Measurements from ENCODE around the gene ADRA2C. TPM values are rescaled to one million over a fixed set of nuclear protein-coding genes. Genes with fewer than 3 reads are reported as not detected.

ADRA2C gene
- total RNA-seq, 1 experiment from 2014 or later, result 34.1 TPM

DNA sequence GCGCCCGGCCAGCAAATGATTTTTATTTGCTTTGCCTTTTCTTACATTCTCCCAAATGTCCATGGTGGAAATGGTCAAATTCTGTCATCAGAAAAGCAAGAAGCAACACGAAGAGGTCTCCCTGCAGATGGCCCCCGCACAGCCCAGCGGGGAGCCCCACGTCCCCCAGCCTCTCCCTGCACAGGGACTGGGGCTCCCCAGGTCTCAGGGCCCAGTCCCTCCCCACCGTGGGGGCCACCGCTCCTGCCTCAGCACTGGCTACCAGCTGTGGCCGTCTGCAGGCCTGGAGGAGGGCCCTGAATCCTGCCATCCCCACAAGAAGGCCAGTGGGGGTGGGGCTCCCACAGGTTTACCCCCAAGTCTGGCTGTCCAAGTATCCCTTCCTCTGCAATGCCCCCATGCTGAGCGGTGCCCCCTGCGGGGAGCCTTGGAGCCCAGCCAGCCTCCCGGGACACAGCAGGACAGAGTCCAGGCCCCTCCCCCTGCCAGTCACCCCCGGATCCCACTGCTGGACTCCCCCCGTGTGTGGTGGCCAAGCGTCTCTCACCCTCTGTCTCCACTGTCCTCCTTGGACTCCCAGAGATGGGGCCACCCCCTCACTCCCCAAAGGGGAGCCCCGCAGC is 38.2 kb upstream of the ADRA2C start:
- H3K4me3 ChIP-seq (ENCODE audit: insufficient read depth, low read depth, low read length), result no peak overlapping the region
- H3K27me3 ChIP-seq (ENCODE audit: control insufficient read depth, insufficient read depth, low read length), result peaks cover 16% of the 10 kb centered on the region
- DNase-seq, result no peak
- no peaks in the 10 kb centered on the region for H3K36me3 ChIP-seq (replicated peaks; ENCODE audit: control insufficient read depth, insufficient read depth, low read length)

DNA sequence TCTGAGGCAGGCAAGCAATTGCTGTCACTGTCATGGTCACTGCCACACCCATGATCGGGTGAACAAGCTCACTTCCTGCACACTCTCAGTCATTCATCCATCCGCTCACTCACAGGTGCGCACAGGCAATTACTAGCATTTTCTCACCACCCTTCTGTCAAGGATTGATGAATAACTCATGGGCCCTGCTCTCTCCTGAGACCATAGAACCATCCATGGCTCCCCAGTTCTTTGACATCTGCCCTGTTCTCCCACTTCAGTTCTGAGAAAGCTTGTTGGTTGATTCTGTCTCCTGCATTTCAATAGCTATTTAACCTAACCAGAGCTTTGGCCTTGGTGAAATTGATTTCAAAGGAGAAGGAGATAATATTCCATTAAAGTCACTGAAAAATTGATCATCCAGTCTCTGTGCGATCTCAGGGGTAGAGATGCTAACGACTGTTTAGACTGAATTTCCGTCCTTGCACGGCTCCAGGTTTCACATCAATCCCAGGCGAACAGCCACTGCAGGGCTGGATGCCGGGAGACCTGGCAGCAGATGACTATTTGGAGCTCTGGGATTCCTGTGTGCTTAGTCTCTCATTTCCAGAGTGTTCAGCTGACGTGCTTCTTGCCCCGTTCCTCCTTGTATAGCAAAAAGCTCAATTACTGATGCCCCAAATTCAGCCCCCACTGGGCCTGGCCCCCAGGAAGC is 36.9 kb upstream of the ADRA2C start:
- Histone ChIP-seq H3K27me3 (ENCODE audit: control insufficient read depth, insufficient read depth, low read length) (peaks cover 14% of the 10 kb centered on the region), H3K36me3 (replicated peaks; ENCODE audit: control insufficient read depth, insufficient read depth, low read length) (no peaks in the 10 kb centered on the region), H3K4me3 (ENCODE audit: insufficient read depth, low read depth, low read length) (no peak overlapping the region)
- no peak for DNase-seq

- Histone ChIP-seq H3K36me3 (replicated peaks; ENCODE audit: control insufficient read depth, insufficient read depth, low read length) (no peaks in the 10 kb centered on the region), H3K4me3 (ENCODE audit: insufficient read depth, low read depth, low read length) (no peak overlapping the region), H3K27me3 (ENCODE audit: control insufficient read depth, insufficient read depth, low read length) (peaks cover 9% of the 10 kb centered on the region)
- peak; percentile 87 for DNase-seq
Measured at GRCh38 chr4:3729882-3730226, 36.3 kb upstream of the ADRA2C start.

GRCh38 chr4:3730422-3731190 is 35.6 kb upstream of the ADRA2C start:
- DNase-seq, result no peak
- Histone ChIP-seq H3K36me3 (replicated peaks; ENCODE audit: control insufficient read depth, insufficient read depth, low read length) (no peaks in the 10 kb centered on the region), H3K27me3 (ENCODE audit: control insufficient read depth, insufficient read depth, low read length) (peaks cover 2% of the 10 kb centered on the region; the same call in 1 of the 2 replicates), H3K4me3 (ENCODE audit: insufficient read depth, low read depth, low read length) (no peak overlapping the region)

GRCh38 chr4:3732076-3733028 is 33.8 kb upstream of the ADRA2C start:
- DNase-seq, result peak; percentile 72
- no peak overlapping the region for H3K4me3 ChIP-seq (ENCODE audit: insufficient read depth, low read depth, low read length)
- no peaks in the 10 kb centered on the region for H3K36me3 ChIP-seq (replicated peaks; ENCODE audit: control insufficient read depth, insufficient read depth, low read length)
- H3K27me3 ChIP-seq (ENCODE audit: control insufficient read depth, insufficient read depth, low read length), result no peaks in the 10 kb centered on the region

DNA sequence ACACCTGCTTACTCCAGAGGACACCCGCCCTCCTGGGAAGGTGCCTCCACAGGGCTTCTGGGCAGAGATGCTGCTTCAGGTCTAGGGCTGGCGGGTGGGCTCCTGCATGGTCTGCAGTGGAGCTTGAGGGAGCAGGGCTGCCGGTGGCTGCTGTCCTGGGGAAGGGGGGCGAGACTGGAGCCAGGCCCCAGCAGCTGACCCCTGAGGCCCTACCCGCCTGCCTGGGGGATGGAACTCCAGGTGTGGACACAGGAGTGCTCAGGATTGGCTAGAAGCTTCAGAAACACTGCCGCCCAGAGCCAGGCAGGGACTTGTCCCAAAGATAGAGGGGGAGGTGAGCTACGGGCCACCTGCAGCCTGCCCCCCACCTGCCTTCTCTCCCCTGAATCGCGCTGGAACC is 33.0 kb upstream of the ADRA2C start:
- H3K36me3 ChIP-seq (replicated peaks; ENCODE audit: control insufficient read depth, insufficient read depth, low read length), result no peaks in the 10 kb centered on the region
- H3K4me3 ChIP-seq (ENCODE audit: insufficient read depth, low read depth, low read length), result no peak overlapping the region
- peak; percentile 78 for DNase-seq
- no peaks in the 10 kb centered on the region for H3K27me3 ChIP-seq (ENCODE audit: control insufficient read depth, insufficient read depth, low read length)

- no peaks in the 10 kb centered on the region for H3K36me3 ChIP-seq (replicated peaks; ENCODE audit: control insufficient read depth, insufficient read depth, low read length)
- no peaks in the 10 kb centered on the region for H3K27me3 ChIP-seq (ENCODE audit: control insufficient read depth, insufficient read depth, low read length)
- DNase-seq, result no peak
- H3K4me3 ChIP-seq (ENCODE audit: insufficient read depth, low read depth, low read length), result no peak overlapping the region
Measured at GRCh38 chr4:3735196-3735595, 31.0 kb upstream of the ADRA2C start.

- H3K4me3 ChIP-seq (ENCODE audit: insufficient read depth, low read depth, low read length), result no peak overlapping the region
- DNase-seq, result no peak
- no peaks in the 10 kb centered on the region for H3K27me3 ChIP-seq (ENCODE audit: control insufficient read depth, insufficient read depth, low read length)
- H3K36me3 ChIP-seq (replicated peaks; ENCODE audit: control insufficient read depth, insufficient read depth, low read length), result no peaks in the 10 kb centered on the region
Measured at GRCh38 chr4:3736290-3736689, 29.9 kb upstream of the ADRA2C start.

DNA sequence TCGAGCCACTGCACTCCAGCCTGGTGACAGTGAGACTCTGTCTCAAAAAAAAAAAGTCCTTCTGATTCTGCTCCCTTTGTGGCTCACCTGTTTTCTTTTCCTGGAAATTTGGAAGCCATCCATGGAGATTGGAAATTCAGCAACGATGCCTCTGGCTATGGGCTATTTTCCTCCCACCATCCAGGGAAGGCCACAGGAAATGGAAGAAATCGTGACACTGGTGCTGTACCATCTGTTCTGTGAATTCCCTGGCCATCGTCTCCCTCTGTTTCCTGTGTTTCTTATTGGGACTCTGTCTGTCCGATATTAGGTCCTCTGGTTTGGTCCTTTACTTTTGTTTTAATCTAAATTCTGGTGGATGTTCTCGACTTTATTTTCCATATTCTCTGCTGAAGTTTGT is 29.4 kb upstream of the ADRA2C start:
- Histone ChIP-seq H3K4me3 (ENCODE audit: insufficient read depth, low read depth, low read length) (no peak overlapping the region), H3K27me3 (ENCODE audit: control insufficient read depth, insufficient read depth, low read length) (no peaks in the 10 kb centered on the region), H3K36me3 (replicated peaks; ENCODE audit: control insufficient read depth, insufficient read depth, low read length) (no peaks in the 10 kb centered on the region)
- DNase-seq, result no peak

DNA sequence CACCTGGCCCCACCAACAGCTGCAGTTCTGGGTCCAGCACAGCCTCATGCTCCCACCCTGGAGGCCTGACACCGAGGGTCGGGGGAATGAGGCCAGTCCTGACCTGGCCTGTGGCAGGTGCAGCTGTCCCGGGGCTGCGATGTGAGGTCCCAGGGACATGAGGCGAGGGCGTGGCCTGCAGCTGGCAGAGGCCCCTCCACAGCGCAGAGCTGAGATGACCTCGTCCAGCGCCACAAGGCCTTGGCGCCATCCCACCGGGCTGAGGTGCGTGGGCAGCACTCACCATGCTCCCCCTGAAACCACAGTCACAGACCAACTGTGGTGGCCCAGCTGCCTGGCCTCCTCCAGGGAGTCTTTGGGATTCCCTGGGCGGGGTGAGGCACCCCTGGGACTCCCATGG is 26.6 kb upstream of the ADRA2C start:
- Histone ChIP-seq H3K36me3 (replicated peaks; ENCODE audit: control insufficient read depth, insufficient read depth, low read length) (no peaks in the 10 kb centered on the region), H3K4me3 (ENCODE audit: insufficient read depth, low read depth, low read length) (no peak overlapping the region), H3K27me3 (ENCODE audit: control insufficient read depth, insufficient read depth, low read length) (no peaks in the 10 kb centered on the region)
- no peak for DNase-seq

DNA sequence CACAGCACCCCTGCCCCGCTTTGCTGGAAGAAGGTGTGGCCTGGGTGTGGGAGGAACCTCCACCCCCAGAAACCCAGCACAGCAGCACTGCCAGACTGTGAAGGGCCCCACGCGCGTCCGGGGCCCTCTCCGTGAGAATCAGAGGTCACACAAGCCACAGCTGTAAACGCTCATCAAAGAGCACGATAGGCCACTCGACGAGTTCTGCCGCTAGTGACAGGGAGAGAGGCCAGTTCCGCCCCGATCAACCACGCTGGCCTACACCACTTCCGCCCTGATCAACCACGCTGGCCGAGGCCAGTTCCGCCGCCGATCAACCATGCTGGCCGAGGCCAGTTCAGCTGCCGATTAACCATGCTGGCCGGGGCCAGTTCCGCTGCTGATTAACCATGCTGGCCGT is 25.9 kb upstream of the ADRA2C start:
- no peak overlapping the region for H3K4me3 ChIP-seq (ENCODE audit: insufficient read depth, low read depth, low read length)
- H3K36me3 ChIP-seq (replicated peaks; ENCODE audit: control insufficient read depth, insufficient read depth, low read length), result no peaks in the 10 kb centered on the region
- no peaks in the 10 kb centered on the region for H3K27me3 ChIP-seq (ENCODE audit: control insufficient read depth, insufficient read depth, low read length)
- no peak for DNase-seq

GRCh38 chr4:3741217-3742011 is 24.8 kb upstream of the ADRA2C start:
- no peak for DNase-seq
- no peaks in the 10 kb centered on the region for H3K27me3 ChIP-seq (ENCODE audit: control insufficient read depth, insufficient read depth, low read length)
- no peak overlapping the region for H3K4me3 ChIP-seq (ENCODE audit: insufficient read depth, low read depth, low read length)
- no peaks in the 10 kb centered on the region for H3K36me3 ChIP-seq (replicated peaks; ENCODE audit: control insufficient read depth, insufficient read depth, low read length)

DNA sequence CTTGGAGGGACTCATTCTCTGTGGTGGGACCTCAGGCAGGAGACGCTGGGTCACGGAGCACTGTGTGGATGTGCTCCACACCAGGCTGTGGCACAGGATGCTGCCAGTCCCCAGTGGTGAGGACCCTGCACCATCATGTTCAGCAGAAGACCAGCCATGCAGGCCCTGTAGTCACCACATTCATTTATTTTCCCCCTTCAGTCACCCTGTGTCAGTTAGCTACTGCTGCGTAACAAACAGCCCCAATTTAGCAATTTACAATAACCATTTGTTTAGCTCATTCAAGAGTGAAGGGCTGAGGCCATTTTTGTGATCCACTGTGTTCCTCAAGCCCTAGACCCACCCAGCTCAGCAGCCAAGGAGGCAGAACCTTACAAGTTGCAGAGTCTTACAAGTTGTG is 23.6 kb upstream of the ADRA2C start:
- H3K4me3 ChIP-seq (ENCODE audit: insufficient read depth, low read depth, low read length), result no peak overlapping the region
- DNase-seq, result no peak
- no peaks in the 10 kb centered on the region for H3K36me3 ChIP-seq (replicated peaks; ENCODE audit: control insufficient read depth, insufficient read depth, low read length)
- H3K27me3 ChIP-seq (ENCODE audit: control insufficient read depth, insufficient read depth, low read length), result no peaks in the 10 kb centered on the region

DNA sequence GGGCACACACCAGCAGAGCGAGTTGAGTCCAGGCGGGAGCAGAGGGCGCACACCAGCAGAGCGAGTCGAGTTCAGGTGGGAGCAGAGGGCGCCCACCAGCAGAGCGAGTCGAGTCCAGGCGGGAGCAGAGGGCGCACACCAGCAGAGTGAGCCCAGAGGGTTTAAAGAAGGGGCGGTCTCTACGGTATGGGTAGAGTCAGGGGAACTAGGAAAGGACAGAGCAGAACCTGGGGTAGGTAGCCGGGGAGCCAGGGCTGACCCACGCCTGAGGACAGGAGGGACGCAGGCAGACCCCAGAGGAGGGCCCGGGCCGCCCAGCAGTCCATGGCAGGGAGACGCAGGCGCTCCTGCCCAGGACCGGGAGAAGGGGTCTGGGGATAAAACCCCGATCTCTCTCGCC is 22.0 kb upstream of the ADRA2C start:
- Histone ChIP-seq H3K27me3 (ENCODE audit: control insufficient read depth, insufficient read depth, low read length) (no peaks in the 10 kb centered on the region), H3K36me3 (replicated peaks; ENCODE audit: control insufficient read depth, insufficient read depth, low read length) (no peaks in the 10 kb centered on the region), H3K4me3 (ENCODE audit: insufficient read depth, low read depth, low read length) (no peak overlapping the region)
- DNase-seq, result peak; percentile 68
